HG02623 (cell line): Measurements from ENCODE around the gene ZNF273.

Source experiments
- ATAC-seq: cut with Tn5 transposase; IDR thresholded peaks from one replicate; pipeline ENCODE4 v1.9.1; 2021; ENCODE audit warnings: moderate library complexity; ENCODE audit not compliant: unreplicated experiment

The ZNF273 gene

DNA sequence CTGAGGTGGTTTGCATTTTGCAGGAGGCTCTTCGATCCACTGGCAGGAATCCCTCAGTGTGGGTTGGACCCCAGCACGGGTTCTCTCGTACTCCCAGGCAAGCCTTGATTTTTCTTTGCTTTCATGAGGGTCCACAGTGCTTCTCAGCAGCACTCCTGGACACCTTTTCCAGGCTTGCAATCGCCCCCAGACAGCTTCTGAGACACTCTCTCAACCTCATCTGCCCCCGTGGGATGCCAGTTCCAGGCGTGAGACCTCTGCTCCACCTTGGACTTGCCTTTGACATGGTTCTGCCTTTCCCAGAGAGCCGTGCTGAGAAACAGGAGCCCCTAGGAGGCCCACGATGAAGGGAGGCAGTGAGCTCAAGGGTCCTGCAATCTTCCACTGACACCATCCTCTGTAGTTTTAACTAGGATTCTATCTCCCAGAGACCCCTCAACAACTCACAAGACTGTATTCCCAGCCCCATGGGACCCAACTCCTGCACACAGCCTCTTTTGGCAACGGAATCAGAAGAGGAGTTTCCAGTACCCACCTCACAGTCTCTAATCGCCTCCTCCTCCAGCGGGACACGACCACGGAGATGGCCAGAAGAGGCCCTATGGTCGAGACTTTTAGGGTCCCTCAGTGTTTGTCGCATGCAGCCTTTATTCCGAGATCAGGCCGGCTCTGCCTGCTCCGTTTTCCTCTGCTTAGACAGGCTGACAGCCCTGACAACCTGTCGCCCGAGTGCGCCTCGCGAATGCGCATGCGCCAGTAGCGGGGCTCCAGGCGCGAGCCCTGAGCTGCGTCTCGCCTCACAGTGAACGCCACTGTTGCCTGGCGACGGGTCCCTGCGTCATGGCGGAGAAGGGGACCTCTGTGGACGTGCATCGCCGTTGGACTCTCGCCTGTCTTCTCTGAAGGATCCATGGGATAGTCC is 26.0 kb upstream of the ZNF273 start:
- no peak for ATAC-seq

DNA sequence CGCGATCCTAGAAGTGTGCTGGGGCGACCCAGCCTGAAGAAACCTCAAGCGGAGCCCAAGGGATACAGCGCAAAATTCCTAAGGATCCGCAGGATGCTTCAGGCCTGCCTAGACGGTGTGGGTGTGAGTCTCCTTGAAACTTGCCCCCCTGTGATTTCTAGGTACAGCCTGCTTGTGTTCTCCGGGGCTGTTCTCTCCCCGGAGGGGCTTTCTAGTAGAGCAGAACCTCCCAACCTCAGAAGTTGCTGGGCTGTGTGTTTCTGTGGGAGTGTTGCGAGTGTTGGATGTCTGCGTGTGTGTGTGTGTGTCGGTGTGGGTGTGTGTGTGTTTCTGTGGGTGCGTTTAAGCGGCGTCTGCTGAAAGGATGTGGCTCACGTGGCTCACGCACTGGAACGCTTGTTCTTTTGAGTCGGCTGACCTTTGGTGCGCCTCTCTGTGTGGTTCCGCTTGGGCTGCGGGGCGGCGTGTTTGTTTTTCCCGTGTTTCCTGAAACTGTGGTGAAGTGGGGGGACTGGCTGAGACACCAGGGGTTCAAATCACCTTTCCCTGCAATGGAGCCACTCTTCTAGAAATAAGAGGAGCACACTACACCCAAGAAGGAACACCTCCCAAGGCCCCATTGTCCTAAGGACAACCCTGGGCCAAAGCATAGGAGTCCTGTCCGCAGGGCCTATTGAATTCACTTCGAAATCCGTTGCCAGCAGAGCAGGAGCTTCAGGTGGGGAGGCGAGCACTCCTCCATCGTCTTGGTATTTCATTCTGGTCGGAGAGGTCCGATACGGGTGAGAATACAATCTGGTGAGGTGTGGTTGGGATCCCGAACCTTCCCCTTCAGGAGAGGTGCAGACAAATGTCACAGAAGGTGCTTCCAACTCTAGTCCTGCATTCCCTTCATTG is 25.1 kb upstream of the ZNF273 start:
- ATAC-seq = no peak

GRCh38 chr7:64878684-64879083 is 24.4 kb upstream of the ZNF273 start:
- no peak for ATAC-seq

DNA sequence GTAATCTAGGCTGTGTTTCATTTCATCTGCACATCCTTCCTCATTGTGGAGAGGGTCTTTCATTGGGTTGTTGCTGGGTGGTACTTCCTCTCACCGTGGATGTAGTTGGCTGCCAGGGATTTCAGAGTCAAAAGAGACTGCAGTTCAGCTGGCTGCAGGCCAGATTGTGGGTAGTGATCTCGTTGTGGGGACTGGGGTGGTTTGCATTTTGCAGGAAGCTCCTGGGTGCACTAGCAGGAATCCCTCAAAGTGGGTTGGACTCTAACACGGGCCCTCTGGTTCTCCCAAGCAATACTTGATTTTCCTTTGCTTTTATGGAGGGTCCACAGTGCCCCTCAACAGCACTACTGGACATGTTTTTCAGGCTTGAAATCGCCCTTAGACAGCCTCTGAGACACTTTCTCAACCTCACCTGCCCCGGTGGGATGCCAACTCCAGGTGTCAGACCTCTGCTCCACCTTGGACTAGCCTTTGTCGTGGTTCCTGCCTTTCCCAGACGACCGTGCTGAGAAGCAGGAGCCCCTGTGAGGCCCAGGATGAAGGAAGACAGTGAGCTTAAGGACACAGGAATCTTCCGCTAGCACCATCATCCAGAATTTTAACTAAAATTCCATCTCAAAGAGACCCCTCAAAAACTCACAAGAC is 23.9 kb upstream of the ZNF273 start:
- no peak for ATAC-seq

DNA sequence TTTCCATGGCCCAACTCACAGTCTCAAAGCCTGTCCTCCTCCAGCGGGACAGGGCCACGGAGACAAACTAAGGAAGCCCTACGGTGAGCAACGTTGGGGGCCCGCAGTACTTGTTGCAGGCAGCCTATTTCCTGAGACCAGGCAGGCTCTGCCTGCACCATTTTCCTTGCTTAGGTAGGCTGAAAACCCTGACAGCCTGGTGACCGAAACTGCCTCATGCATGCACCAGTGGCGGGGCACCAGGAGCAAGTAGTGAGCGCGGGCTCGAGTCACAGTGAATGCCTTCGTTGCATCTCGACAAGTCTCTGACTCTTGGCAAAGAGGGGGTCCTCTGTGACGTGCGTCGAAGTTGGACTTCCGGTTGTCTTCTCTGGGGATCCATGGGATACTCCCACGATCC is 23.3 kb upstream of the ZNF273 start:
- no peak for ATAC-seq

DNA sequence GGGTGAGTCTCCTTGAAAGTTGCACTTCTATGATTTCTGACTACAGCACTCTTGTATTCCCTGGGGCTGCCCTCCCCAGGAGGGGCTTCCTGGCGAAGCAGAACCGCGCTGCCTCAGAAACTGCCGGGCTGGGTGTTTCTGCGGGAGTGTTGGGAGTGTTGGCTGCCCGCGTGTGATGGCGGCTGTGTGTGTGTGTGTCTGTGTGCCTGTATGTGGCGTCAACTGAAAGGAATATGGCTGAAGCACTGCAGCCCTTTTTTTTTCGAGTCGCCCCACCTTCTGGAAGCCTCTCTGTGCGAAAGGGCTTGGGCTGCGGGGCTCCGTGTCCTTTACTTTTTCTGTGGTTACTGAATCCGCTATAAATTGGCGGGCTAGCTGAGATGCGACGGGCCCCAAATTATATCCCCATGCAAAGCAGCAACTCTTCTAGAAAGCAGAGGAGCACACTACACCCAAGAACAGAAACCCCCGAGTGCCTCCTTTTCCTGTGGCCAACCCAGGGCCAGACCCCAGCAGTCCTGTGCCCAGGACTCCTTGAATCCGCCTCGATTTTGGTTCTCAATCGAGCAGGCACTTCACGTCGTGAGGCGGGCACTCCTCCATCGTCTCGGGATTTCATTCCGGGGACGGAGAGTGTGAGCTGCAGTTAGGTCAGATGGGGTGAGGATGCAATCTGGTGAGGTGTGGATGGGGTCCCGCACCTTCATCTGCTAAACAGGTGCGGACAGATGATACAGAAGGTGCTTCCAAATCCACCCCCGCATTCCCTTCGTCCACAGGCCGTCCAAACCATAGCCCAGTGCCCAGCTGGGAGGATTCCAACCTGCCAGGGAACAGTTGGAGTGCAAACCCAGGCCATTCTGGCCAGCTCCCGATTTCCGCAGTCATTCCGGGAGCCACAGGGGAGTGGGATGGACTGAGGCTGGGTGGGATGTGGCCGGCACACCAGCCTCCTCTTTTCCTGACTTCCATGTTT is 22.5 kb upstream of the ZNF273 start:
- ATAC-seq = no peak

- no peak for ATAC-seq
Measured at GRCh38 chr7:64881461-64882287, 21.4 kb upstream of the ZNF273 start.

DNA sequence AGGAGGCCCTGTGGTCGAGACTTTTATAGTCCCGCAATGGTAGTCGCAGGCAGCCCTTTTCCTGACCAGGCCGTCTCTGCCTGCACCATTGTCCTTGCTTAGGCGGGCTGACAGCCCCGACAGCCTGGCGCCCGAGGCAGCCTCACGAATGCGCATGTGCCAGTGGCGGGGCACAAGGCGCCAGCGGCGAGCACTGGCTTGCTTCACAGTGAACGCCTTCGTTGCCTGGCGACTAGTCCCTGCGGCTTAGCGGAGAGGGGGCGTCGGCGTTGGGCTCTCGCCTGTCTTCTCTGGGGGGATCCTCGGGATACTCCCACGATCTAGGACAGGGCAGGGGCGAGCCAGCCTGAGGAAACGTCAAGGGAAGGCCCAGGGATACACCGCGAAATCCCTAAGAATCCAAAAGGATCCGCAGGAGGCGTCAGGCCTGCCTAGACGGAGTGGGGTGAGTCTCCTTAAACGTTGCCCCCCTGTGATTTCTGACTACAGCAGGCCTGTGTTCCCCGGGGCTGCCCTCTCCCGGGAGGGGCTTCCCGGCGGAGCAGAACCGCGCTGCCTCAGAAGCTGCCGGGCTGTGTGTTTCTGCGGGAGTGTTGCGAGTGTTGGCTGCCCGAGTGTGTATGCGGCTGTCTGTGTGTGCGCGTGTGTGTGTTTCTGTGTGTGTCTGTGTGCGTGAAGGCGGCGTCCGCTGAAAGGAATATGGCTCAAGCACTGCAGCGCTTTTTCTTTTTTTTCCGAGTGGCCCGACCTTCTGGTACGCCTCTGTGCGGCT is 20.5 kb upstream of the ZNF273 start:
- no peak for ATAC-seq

DNA sequence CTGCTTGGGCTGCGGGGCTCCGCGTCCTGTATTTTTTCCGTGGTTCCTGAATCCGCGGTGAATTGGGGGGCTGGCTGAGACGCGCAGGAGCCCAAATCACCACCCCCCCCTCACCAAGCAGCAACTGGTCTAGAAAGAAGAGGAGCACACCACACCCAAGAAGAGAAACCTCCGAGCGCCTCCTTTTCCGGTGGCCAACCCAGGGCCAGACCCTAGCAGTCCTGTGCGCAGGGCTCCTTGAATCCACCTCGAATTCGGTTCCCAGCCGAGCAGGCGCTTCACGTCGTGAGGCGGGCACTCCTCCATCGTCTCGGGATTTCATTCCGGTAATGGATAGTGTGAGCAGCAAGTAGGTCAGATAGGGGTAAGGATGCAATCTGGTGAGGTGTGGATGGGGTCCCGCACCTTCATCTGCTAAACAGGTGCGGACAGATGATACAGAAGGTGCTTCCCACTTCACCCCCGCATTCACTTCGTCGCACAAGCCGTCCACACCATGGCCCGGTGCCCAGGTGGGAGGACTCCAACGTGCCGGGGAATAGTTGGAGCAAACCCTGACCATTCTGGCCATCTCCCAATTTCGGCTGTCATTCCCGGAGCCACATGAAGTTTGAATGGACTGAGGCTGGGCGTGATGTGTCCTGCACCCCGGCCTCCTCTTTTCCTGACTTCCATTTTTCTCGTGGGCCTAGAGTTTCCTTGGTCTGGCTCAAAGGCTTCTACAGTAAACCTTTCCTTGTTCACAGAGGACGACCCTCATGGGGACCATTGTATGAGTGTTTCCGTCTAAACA is 19.8 kb upstream of the ZNF273 start:
- ATAC-seq = no peak

GRCh38 chr7:64884085-64884912 is 18.8 kb upstream of the ZNF273 start:
- ATAC-seq = no peak

DNA sequence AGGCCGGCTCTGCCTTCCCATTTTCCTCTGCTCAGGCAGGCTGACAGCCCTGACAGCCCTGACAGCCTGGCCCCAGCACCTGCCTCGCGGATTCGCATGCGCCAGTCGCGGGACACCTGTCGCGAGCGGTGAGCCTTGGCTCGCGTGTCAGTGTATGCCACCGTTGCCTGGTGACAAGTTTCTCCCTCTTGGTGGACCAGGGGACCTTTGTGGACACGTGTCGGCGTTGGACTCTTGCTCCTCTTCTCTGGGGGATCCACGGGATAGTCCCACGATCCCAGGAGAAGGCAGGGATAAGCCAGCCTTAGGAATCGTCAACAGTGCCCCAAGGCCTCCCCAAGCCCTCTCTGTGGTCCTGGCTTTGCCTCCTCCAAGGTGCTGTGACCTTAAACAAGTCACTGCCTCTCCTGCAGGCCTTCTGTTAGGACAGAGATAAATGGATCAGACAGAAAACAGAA is 18.1 kb upstream of the ZNF273 start:
- no peak for ATAC-seq

- no peak for ATAC-seq
Measured at GRCh38 chr7:64885520-64886240, 17.4 kb upstream of the ZNF273 start.

- no peak for ATAC-seq
Measured at GRCh38 chr7:64886956-64887545, 16.0 kb upstream of the ZNF273 start.

- no peak for ATAC-seq
Measured at GRCh38 chr7:64887756-64888508, 15.1 kb upstream of the ZNF273 start.

GRCh38 chr7:64888561-64888900 is 14.5 kb upstream of the ZNF273 start:
- no peak for ATAC-seq
